HG02571 (cell line): ENCODE data around the gene TIMM10.

ENCODE experiments used
- ATAC-seq: cut with Tn5 transposase; IDR thresholded peaks from one replicate; pipeline ENCODE4 v1.9.1; 2021; ENCODE audit warnings: mild to moderate bottlenecking, moderate library complexity; ENCODE audit not compliant: unreplicated experiment

Gene TIMM10

DNA sequence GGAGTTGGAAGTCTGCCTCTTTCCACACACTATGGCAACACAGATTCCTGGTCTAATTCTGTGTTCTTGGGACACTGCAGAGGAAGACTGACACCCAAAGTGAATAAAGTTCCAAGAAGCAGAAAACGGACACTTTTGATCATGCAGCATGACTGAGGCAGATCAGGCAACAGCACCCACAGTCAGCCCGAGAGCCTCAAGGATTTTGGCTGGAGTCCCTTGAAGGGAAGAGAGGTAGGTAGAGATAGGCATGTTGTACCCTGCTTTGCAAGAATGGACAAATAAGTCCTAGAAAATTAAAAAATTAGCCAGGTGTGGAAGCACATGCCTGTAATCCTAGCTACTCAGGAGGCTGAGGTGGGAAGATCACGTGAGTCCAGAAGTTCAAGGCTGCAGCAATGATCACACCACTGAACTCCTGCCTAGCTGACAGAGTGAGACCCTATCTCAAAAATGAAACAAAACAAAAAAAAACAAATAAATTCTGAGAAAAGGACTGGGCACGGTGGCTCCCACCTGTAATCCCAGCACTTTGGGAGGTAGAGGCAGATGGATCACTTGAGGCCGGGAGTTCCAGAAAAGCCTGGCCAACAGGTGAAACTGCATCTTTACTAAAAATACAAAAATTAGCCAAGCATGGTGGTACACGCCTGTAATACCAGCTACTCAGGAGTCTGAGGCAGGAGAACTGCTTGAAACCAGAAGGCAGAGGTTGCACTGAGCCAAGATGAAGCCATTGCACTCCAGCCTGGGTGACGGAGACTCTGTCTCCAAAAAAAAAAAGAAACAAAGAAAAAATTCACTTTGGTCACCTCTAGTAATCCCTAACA is 22.0 kb downstream of the TIMM10 start:
- no peak for ATAC-seq

DNA sequence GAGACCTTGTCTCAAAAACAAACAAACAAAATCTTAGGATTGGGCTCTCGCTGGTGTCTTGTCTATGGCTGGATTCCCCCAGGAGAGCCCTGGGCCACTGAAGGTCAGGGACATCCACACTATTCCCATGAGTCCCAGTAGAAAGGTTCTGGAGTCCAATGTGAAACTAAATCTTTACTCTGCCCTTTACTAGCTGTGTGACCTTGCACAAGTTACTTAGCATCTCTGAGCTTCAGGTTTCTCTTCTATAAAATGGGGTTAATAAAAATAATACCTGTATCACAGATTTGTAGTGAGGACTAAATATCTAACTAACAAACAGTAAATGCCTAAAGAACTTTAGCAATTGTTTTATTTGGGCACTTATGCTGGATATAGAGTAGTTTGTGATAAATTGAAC is 24.0 kb downstream of the TIMM10 start:
- no peak for ATAC-seq

DNA sequence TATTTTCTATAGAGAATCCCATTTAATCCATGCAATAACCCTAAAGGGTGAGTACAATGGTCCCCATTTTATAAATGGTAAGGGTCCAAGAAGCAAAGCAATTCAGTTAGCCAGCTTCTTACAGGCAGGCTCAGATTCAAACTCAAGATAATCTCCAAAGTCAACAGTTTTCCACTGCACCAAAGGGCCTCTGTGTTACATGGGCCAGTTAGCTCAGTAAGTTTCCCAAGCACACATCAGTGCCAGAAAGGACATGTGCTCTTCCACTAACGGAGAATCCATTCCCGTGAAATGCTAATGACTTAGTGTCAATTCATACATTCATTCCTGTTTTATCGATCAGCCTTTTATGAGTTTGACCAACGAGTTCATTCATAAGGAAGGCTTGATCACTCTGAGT is 26.0 kb downstream of the TIMM10 start:
- ATAC-seq: no peak

DNA sequence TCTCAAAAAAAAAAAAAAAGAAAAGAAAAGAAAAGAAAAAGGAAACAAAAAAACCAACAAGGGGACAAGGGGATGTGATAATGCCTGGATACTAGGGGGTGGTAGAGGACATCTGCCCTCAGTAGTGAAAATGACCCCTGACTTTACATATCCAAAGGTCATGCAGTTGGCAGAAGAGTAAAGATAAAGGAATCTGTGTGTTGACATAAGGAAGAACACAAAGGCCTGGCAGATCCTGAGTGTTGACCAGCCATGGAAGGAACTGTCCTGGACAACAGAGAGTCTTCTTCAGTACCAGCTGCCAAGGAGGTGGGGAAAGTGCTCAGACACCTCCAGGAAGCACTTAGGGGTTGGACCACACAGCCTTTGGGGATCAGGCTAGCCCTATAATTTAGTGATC is 27.7 kb downstream of the TIMM10 start:
- no peak for ATAC-seq

DNA sequence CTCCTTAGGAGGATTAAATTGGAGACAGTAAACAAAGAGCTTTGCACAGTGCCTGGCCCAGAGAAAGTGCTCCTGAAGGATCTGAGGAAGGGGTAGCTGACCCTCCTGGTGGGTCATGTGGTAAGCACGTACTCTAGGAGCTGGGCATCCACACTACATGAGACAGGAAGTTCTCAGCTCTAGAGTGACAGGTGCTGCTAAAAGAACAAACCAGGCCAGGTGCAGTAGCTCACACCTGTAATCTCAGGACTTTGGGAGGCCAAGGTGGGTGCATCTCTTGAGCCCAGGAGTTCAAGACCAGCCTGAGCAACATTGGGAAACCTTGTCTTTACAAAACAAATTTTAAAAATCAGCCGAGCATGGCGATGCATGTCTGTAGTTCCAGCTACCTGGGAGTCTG is 28.2 kb downstream of the TIMM10 start:
- no peak for ATAC-seq

DNA sequence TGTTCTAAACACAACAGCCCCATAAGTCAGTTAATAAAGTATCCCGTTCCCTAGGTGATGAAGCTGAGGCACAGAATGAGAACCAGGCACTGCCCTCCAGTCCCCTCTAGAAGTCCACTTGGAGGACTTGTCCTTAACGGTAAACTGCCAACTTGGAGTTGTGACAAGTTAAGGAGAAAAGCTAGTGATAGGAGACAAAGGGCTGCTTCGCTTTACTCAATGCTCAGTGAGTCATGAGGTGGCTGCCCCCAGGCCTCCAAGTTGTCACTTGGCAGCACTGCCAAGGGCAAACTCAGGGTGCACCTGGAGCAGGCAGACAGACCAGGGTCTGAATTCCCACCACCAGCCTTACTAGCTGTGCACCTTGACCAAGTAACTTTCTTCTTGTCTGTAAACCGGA is 28.6 kb downstream of the TIMM10 start:
- ATAC-seq: no peak

DNA sequence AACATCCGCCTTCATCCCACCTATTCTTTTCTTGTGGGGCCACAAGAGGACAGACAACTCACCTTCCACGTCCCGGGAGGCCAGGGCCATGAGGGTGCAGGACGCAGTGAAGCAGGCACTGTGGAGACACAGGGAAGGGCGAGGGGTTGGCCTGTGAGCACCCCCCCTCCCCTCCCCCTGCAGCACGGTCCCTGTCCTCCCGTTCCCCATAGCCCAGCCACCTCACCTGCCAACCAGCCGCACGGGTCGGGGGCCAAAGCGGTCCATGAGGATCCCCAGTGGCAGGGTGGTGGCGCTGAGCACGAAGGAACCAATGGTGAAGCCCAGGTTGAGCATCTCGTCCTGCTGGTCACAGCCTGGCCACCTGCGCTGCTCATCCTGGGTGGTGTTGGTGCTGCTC is 29.6 kb downstream of the TIMM10 start:
- ATAC-seq: no peak

DNA sequence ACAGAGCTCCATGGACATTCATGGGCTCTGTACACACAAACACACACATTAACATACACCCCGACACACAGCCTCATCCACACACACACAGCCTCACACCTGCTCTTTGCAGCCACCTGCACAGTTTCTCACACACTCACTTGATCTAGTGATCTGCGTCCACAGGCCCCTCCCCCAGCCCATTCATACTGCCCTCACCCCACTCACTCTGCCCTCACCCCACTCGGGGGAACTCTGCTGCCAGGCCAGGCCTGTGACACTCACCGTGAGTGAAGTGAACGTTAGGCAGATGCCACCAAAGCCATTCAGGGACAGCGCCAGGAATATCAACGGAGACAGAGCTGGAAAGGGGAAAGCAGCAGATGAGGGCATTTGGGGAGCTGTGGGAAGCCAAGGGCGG is 30.0 kb downstream of the TIMM10 start:
- no peak for ATAC-seq

DNA sequence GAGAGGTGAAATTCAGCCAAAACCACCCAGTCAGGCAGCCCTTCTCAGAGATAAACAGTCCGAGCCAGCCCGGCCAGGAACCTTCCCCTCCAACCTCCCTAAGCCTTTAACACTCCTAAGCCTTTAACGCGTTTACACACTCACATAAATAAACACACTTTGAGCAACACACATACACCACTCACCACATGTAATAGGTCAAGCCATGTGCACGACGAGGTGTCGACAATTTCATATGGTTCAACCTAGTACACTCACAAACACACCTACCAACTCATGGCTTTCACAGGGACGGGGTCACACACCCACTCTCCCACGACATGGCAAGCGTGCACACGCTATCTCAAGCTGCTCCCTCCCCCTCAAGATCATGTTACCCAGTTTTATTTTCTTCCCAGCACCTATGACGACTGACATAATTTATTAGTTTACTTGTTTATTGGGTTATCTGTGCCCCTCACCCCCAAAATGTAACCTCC is 30.5 kb downstream of the TIMM10 start:
- ATAC-seq: peak; percentile 11

DNA sequence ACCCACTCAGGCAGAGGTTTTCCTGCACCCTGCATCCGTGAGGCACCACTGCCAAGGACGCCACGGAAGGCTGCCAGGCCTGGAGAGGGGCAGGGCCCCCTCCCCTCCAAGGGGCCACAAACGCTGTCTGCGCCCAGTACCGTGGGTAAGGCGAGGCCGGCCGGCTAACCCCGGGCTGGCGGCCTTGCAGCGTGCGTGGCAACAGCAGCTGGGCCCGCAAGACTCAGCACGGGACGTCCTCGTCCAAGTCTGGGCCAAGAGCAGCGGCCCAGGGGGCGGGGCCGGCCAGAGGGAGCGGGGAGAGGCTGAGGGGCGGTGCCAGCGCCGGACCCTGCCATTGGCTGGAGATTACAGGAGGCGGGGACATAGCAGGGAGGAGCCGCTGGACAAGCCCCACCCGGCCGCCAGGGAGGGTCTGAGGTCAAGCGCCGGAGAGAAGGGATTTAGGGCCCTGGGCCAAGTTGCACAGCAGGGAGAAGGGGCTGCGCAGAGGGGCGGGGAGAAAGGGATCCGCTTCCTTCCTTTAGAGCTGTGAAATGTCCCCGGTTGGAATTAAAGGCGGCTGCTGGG is 31.1 kb downstream of the TIMM10 start:
- peak; percentile 95 for ATAC-seq

DNA sequence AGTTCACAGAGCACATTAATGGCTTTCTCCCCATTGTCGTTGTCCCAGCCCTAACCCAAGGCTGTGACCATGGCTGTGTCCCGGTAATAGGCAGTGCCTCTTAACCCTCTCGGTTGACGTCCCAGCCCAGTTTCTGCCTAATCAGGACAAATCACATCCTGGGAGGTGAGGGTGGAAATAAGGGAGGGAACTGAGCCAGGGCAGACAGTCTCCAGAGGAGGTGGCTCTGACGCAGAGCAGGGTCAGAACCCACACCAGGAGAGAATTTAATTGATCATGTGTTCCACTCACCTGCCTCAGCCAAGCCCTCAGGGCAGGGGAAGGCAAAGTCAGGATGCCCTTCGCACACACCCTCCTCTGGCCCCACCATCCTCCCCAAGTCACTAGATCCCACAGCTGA is 32.0 kb downstream of the TIMM10 start:
- no peak for ATAC-seq

DNA sequence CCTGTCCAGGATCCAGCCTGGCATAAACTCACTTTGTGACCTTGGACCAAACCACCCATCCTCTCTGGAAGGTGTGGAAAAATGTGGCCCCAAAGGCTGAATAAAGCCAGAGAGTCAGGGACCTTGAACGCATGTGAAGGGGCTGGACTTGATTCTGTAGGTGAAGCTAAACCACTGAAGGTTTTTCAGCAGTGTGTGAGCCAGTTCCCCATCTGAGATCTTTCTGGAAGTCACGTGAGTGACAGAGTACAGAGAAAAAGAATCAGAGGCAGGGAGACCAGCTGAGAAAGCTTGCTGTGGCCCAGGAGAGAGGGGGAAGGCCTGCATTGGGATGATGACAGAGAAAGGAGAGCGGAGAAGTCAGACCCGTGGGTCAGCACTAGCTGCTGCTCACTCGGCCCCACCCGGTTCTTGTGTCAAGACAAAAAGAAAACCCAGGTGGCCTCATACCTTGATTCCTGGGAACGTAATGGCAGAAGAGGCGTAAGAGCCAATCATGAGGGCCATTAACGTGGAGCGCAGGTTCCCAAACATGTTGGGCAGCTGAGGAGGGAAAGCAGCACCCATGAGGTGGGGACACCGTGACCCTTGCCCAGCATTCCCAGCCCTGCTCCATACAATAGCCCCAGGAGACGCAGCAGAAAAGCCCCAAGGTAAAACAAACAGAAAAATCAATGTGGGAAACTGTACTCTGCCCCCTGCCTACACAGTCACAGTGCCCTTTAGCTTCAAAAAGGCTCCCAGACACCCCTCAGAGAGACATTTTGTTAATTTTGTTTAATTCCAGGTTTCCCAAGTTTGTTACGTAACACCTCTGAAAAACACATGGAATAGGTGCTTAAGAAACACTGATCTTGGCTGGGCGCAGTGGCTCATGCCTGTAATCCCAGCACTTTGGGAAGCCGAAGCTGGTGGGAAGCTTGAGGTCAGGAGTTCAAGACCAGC is 33.0 kb downstream of the TIMM10 start:
- ATAC-seq: no peak

DNA sequence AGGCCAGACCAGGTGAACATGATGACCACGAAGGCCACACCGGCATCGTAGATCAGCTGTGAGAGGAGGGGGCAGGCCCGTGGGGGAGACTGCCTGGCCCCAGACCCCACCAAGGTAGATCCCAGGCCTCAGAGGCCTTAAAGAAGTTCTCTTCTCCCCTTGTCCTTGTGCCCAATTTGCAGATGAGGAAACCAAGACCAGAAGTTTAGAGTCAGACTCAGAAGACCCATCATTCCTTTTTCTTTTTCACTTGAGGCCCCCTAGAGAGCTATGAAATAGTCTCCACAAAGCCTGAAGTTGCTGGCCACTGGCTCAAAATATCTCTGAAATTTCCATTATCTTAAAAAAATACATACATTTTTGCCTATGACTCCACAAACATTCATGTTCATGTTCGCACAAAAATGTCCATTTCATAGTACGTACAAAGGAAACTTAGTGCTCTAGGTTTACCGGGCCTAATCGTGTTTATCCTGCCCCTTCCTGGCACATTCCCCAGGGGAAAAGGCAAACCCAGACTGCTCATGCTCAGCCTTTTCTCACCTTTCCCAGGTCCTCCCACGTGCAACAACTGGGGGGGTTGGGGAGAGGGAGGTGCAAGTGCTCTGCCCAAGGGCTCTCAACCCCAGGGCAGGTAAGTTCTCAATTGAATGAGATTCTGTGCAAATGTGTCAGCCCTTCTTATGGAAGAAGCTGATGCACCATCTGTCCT is 34.3 kb downstream of the TIMM10 start:
- no peak for ATAC-seq

DNA sequence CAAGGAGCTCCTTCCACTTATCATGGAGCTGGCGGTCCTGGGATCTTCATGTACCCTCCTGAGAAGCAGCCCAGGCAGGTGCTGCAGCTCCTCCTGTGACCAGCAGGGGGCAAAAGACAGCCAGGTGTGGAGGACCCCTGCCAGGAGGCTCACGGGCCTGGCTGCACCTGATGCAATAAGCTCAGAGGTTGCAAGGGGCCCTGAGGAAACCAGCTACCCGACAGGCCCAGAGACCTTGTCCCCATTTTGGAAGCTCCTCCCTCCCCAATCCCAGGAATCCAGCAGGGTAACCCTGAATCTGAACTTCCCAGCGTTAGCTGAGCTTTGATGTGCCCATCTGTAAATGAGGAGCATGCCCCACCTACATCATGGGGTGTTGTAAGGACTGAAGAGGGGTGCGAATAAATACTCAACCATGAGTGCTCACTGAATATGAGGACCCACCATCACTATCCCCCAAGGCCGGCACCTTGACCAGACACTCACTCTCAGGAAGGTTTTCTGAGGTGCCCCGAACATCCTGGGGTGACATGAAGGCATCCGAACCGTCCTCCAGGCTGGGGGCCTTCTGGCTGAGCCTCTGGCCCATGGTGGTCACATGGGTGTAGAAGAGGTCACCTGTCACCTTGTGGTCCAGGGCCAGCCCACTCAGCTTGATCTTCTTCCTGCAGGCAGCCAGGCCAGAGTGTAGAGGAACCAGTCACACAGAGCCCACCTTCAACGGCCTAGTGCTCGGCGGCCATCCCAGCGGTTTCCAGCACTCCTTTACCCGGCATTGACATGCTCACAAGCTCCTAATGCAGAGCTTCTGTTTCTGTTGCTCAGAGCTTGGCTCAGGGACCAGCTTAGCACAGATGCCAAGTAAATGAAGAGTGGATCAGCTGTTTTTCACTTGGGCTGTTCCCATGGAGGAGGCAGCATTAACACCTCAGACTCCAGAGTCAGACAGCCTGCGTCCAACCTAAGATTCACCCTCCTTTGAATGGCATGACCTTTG is 36.7 kb downstream of the TIMM10 start:
- ATAC-seq: no peak

DNA sequence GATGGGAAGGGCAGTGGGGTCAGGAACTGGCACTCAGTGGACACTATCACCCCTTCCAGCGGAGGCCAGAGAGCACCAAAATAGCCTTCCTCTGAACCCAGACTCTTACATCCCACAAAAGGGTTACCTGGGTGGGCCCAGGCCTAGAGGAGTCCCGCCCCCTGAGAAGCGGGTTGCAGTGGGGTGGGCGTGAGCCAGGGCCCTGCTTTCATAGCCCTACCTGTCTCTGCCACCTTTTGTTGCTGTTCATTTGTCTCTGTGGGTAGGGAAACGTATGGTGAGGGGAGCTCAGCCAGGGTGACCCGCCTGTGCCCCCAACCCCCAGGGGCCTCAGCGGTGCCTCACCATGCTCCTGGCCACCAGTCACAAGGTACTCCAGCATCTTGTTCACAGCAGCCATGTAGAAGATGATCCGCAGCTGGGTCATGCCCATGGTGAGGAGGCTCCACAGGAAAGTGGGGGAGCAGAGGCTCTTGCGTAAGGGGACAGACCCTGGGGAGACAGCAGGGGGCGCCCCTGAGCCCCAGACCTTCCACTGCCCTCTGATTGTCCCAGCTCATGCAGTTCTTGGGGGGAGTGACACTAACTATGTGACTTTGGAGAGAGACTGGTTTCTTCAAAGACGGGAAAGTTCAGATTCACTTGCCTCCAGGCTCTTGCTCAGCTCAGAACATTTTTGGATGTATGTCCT is 39.0 kb downstream of the TIMM10 start:
- ATAC-seq: no peak

DNA sequence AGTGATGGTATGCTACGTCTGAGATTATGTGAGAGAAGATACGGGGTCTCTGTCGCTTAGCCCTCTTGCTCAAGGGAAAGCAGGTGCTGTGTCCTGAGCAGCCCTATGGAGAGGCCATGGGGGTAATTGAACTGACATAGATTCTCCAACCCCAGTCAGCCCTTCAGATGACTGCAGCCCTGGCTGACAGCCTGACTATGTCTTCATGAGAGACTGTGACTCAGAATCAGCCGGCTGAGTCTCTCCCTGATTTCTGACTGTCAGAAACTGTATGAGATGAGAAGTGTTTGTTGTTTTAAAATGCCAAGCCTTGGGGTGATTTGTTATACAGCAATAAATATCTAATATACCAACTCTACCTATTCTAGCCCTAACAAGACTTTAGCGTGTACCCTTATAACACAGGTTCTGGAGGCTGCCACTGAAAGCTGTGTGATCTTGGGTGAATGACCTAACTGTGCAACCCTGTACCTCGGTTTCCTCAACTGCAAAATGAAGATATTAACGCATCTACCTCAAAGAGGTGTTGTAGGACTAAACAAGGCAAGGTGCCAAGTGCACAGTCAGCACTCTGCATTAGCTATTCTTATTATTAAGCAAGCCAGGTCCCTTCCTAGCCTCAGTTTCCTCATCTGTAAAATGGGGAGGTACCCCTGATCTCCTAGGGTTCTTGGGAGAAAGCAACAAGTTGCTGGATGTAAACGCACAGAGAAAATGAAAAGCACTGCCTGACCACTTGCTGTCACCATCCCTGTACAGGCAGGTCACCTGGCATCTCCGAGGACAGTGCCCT is 39.9 kb downstream of the TIMM10 start:
- no peak for ATAC-seq

DNA sequence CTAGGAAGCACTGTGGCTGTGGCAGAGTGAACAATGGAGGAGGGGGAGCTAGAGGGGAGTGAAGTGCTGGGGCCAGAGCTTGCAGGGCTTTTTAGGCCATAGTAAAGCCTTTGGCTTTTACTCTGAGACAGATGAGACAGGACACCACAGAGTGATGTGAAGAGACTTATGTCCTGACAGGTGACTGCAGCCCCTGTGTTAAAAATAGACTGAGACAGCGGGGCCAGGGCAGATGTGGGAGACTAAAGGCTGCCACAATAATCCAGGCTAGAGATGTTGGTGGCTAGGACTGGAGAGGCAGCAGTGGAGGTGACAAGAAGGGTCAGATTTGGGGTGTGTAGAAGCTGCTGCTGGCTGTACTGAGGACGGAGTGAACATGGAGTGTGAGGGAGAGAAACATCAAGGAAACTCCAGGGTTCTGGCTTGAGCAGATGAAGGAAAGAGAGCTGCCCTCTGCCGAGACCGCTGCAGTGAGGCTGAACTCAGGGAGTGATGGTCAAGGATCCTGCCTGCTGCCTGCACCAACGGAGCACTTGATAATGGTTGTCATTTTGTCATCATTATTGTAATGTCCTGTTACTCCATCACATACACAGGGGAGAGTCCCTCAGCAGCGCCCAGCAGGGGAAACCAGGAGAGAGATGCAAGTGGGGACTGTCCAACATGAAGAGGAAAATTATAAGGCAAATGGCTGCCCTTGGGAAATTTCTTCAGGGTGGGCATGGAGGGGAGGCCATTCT is 42.5 kb downstream of the TIMM10 start:
- ATAC-seq: no peak
